SKM-1 treated with dmso at 0.1 percent for 144 hours (cell line): Measurements from ENCODE around the gene DAP.
"Not testable (repeated sequence)": the region's sequence is repeated elsewhere in the genome, so short reads cannot be mapped to it uniquely, and the experiment has no call there.

Experiments used
- DNase-seq: peaks from one replicate; lab custom pipeline; 2025; ENCODE audit not compliant: unreplicated experiment; lab: John Stamatoyannopoulos, UW

Gene DAP

GRCh38 chr5:10635867-10636350 lies 125.1 kb downstream of the DAP start:
- DNase-seq = no peak

- peak; percentile 96 for DNase-seq
Observed at GRCh38 chr5:10635257-10635866, 125.7 kb downstream of the DAP start.

- DNase-seq = no peak
Observed at GRCh38 chr5:10634562-10634961, 126.5 kb downstream of the DAP start.

- no peak for DNase-seq
Observed at GRCh38 chr5:10634050-10634449, 127.0 kb downstream of the DAP start.

- no peak for DNase-seq
Observed at GRCh38 chr5:10633271-10634049, 127.6 kb downstream of the DAP start.

- DNase-seq = peak; percentile 72
Observed at GRCh38 chr5:10632110-10632761, 128.8 kb downstream of the DAP start.

- no peak for DNase-seq
Observed at GRCh38 chr5:10631316-10631996, 129.6 kb downstream of the DAP start.

GRCh38 chr5:10630744-10631143 lies 130.3 kb downstream of the DAP start:
- not testable (repeated sequence) for DNase-seq

GRCh38 chr5:10630126-10630525 lies 130.9 kb downstream of the DAP start:
- no peak for DNase-seq

- no peak for DNase-seq
Observed at GRCh38 chr5:10629682-10630081, 131.4 kb downstream of the DAP start.
